ENCODE results near the gene GFY. TPM values are rescaled to one million over a fixed set of nuclear protein-coding genes. Genes with fewer than 3 reads are reported as not detected.
A peak's percentile ranks its signal among the peaks of the same experiment; 100 is the strongest.

The GFY gene
- total RNA-seq, 1 donor from 2014 or later, result not detected

GRCh38 chr19:49475191-49475917 is 50.2 kb downstream of the GFY start:
- DNase-seq (ENCODE audit: low read depth, low spot score), result no peak
- H3K4me1 Mint-ChIP-seq, result peaks cover 14% of the 10 kb centered on the region
- no peaks in the 10 kb centered on the region for H3K36me3 Mint-ChIP-seq (ENCODE audit: low read depth)
- no peak for TF ChIP-seq CTCF (conservative IDR thresholded peaks at IDR 0.05)
- H3K4me3 Mint-ChIP-seq, result no peak overlapping the region
- peaks cover 25% of the 10 kb centered on the region for H3K27me3 Mint-ChIP-seq (ENCODE audit: low read depth)
- H3K27ac Mint-ChIP-seq (ENCODE audit: unreplicated experiment), result no peak overlapping the region
- H3K9me3 Mint-ChIP-seq, result no peaks in the 10 kb centered on the region

- Mint-ChIP-seq H3K4me3 (peak overlapping the region; percentile 71), H3K27ac (ENCODE audit: unreplicated experiment) (no peak overlapping the region), H3K9me3 (no peaks in the 10 kb centered on the region), H3K36me3 (ENCODE audit: low read depth) (no peaks in the 10 kb centered on the region), H3K27me3 (ENCODE audit: low read depth) (peaks cover 25% of the 10 kb centered on the region), H3K4me1 (peaks cover 14% of the 10 kb centered on the region)
- peak; percentile 67 for TF ChIP-seq CTCF (conservative IDR thresholded peaks at IDR 0.05)
- DNase-seq (ENCODE audit: low read depth, low spot score), result peak; percentile 78
Measured at GRCh38 chr19:49475995-49476880, 51.0 kb downstream of the GFY start.

Other genes with a start within 250 kb of the GFY start
- gene SLC6A16, start 100.2 kb upstream of the GFY start, total RNA-seq, result 7.4 and 9.4 TPM in 2 replicates
- not detected in 2 replicates for gene CD37, start 90.0 kb upstream of the GFY start, total RNA-seq
- 153 and 164 TPM in 2 replicates for gene TEAD2, start 63.0 kb upstream of the GFY start, total RNA-seq
- gene DKKL1, start 61.5 kb upstream of the GFY start, total RNA-seq, result 1.9 and 2.0 TPM in 2 replicates
- not detected in 2 replicates for gene KASH5, start 37.1 kb upstream of the GFY start, total RNA-seq
- not detected in 2 replicates for gene PTH2, start 1.9 kb upstream of the GFY start, total RNA-seq
- gene SLC17A7, start 16.1 kb downstream of the GFY start, total RNA-seq, result 0.23 TPM in 1 of 2 replicates, not detected in the other
- gene PIH1D1, start 26.4 kb downstream of the GFY start, total RNA-seq, result 104 and 110 TPM in 2 replicates
- gene ALDH16A1, start 27.8 kb downstream of the GFY start, total RNA-seq, result 51.9 and 52.7 TPM in 2 replicates
- 0.89 and 1.0 TPM in 2 replicates for gene FLT3LG, start 48.8 kb downstream of the GFY start, total RNA-seq
- 2,983 and 3,026 TPM in 2 replicates for gene RPL13A, start 62.2 kb downstream of the GFY start, total RNA-seq
- gene RPS11, start 71.0 kb downstream of the GFY start, total RNA-seq, result 2,365 and 2,591 TPM in 2 replicates
- gene FCGRT, start 87.3 kb downstream of the GFY start, total RNA-seq, result 24.9 and 27.5 TPM in 2 replicates
- 7.7 and 8.8 TPM in 2 replicates for gene RCN3, start 102.6 kb downstream of the GFY start, total RNA-seq
- 70.2 and 74.1 TPM in 2 replicates for gene NOSIP, start 155.2 kb downstream of the GFY start, total RNA-seq
- 1.0 and 1.3 TPM in 2 replicates for gene PRRG2, start 155.9 kb downstream of the GFY start, total RNA-seq
- 51.7 and 53.7 TPM in 2 replicates for gene PRR12, start 165.8 kb downstream of the GFY start, total RNA-seq
- 1.2 and 2.3 TPM in 2 replicates for gene RRAS, start 214.8 kb downstream of the GFY start, total RNA-seq
- 89.6 and 91.9 TPM in 2 replicates for gene SCAF1, start 216.8 kb downstream of the GFY start, total RNA-seq
- 70.0 and 76.0 TPM in 2 replicates for gene IRF3, start 240.5 kb downstream of the GFY start, total RNA-seq
- gene BCL2L12, start 240.5 kb downstream of the GFY start, total RNA-seq, result 92.4 and 99.5 TPM in 2 replicates